Skeletal muscle satellite cell (primary cell): ENCODE results near the gene NLRP5. TPM values are rescaled to one million over a fixed set of nuclear protein-coding genes. Genes with fewer than 3 reads are reported as not detected.
"Not testable (repeated sequence)": the region's sequence is repeated elsewhere in the genome, so short reads cannot be mapped to it uniquely, and the experiment has no call there.

Experiments
- H3K27me3 ChIP-seq: 2 replicates; pipeline ENCODE4 v1.7.0; 2013; ENCODE audit warnings: low read length; ENCODE audit not compliant: control insufficient read depth, insufficient read depth
- H3K36me3 ChIP-seq: 2 replicates; pipeline ENCODE4 v1.7.0; 2013; ENCODE audit warnings: mild to moderate bottlenecking, control low read depth, low read length; ENCODE audit not compliant: insufficient read depth
- H3K4me1 ChIP-seq: 2 replicates; pipeline ENCODE4 v1.7.0; 2013; ENCODE audit warnings: low read length; ENCODE audit not compliant: control insufficient read depth, insufficient read depth
- H3K4me2 ChIP-seq: 2 replicates; pipeline ENCODE4 v1.7.0; 2013; ENCODE audit warnings: mild to moderate bottlenecking, low read length
- H3K4me3 ChIP-seq: 2 replicates; pipeline ENCODE4 v1.7.0; 2013; ENCODE audit warnings: low read length
- H3K9ac ChIP-seq: 2 replicates; pipeline ENCODE4 v1.7.0; 2013; ENCODE audit warnings: mild to moderate bottlenecking, low read depth, low read length, moderate library complexity
- H3K9me3 ChIP-seq: replicated peaks from 2 replicates; pipeline ENCODE4 v1.7.0; 2013; ENCODE audit warnings: mild to moderate bottlenecking, control low read depth, low read length
- total RNA-seq: library from RNA; depleted of rRNA; stranded (reverse); fragments of >200 nt; gene quantifications from 2 replicates; pipeline ENCODE4 v1.2.3, GENCODE V29; 2012; rRNA removed

NLRP5 gene
- not detected in 2 replicates for total RNA-seq

GRCh38 chr19:55986487-55986886 lies at the start of gene NLRP5:
TSS of gene NLRP5 (plus strand) at chr19:55986775.
- peaks cover 2% of the 10 kb centered on the region for H3K9me3 ChIP-seq
- no peak within 1 kb of the TSS for H3K9ac ChIP-seq
- H3K27me3 ChIP-seq = no peaks in the 10 kb centered on the region
- H3K4me2 ChIP-seq = no peak within 1 kb of the TSS
- H3K4me3 ChIP-seq = no peak within 1 kb of the TSS
- no peaks in the 10 kb centered on the region for H3K36me3 ChIP-seq
- H3K4me1 ChIP-seq = no peaks in the 10 kb centered on the region

GRCh38 chr19:55939206-55939605 lies 47.4 kb upstream of the NLRP5 start:
- Histone ChIP-seq H3K36me3 (no peaks in the 10 kb centered on the region), H3K4me1 (no peaks in the 10 kb centered on the region), H3K4me2 (no peak overlapping the region), H3K9ac (no peak overlapping the region), H3K4me3 (no peak overlapping the region), H3K27me3 (no peaks in the 10 kb centered on the region), H3K9me3 (peaks cover 14% of the 10 kb centered on the region)

- Histone ChIP-seq H3K4me3 (no peak overlapping the region), H3K4me1 (no peaks in the 10 kb centered on the region), H3K27me3 (no peaks in the 10 kb centered on the region), H3K4me2 (no peak overlapping the region), H3K9me3 (peaks cover 5% of the 10 kb centered on the region), H3K36me3 (no peaks in the 10 kb centered on the region), H3K9ac (no peak overlapping the region)
These were observed 46.3 kb upstream of the NLRP5 start for GRCh38 chr19:55940306-55940705.

- Histone ChIP-seq H3K27me3 (no peaks in the 10 kb centered on the region), H3K9ac (no peak within 1 kb of the TSS), H3K4me1 (no peaks in the 10 kb centered on the region), H3K36me3 (no peaks in the 10 kb centered on the region), H3K4me2 (no peak within 1 kb of the TSS), H3K9me3 (peaks cover 6% of the 10 kb centered on the region), H3K4me3 (no peak within 1 kb of the TSS)
These were observed 39.0 kb upstream of the NLRP5 start, which contains the start of gene NLRP8 for GRCh38 chr19:55947532-55947931. TSS of gene NLRP8 (plus strand) at chr19:55947832.

GRCh38 chr19:55950566-55950965 lies 36.0 kb upstream of the NLRP5 start:
- not testable (repeated sequence) for H3K9me3 ChIP-seq, H3K36me3 ChIP-seq, H3K9ac ChIP-seq, H3K4me1 ChIP-seq, H3K27me3 ChIP-seq, H3K4me2 ChIP-seq, H3K4me3 ChIP-seq

- Histone ChIP-seq H3K9ac (no peak overlapping the region), H3K4me1 (no peaks in the 10 kb centered on the region), H3K36me3 (no peaks in the 10 kb centered on the region), H3K4me3 (no peak overlapping the region), H3K4me2 (no peak overlapping the region), H3K27me3 (no peaks in the 10 kb centered on the region), H3K9me3 (peaks cover 8% of the 10 kb centered on the region)
These were observed 30.1 kb upstream of the NLRP5 start for GRCh38 chr19:55956431-55956830.

- Histone ChIP-seq H3K4me1 (no peaks in the 10 kb centered on the region), H3K36me3 (no peaks in the 10 kb centered on the region), H3K4me2 (no peak overlapping the region), H3K9ac (no peak overlapping the region), H3K27me3 (no peaks in the 10 kb centered on the region), H3K4me3 (no peak overlapping the region), H3K9me3 (peaks cover 11% of the 10 kb centered on the region)
These were observed 28.2 kb upstream of the NLRP5 start for GRCh38 chr19:55958356-55958755.

- H3K27me3 ChIP-seq = no peaks in the 10 kb centered on the region
- peaks cover 11% of the 10 kb centered on the region for H3K9me3 ChIP-seq
- H3K4me3 ChIP-seq = no peak overlapping the region
- no peaks in the 10 kb centered on the region for H3K4me1 ChIP-seq
- H3K36me3 ChIP-seq = no peaks in the 10 kb centered on the region
- no peak overlapping the region for H3K4me2 ChIP-seq
- no peak overlapping the region for H3K9ac ChIP-seq
These were observed 26.4 kb upstream of the NLRP5 start for GRCh38 chr19:55959996-55960675.

GRCh38 chr19:55962186-55962585 lies 24.4 kb upstream of the NLRP5 start:
- Histone ChIP-seq H3K4me1 (no peaks in the 10 kb centered on the region), H3K9me3 (peaks cover 10% of the 10 kb centered on the region), H3K9ac (no peak overlapping the region), H3K36me3 (no peaks in the 10 kb centered on the region), H3K4me2 (no peak overlapping the region), H3K27me3 (no peaks in the 10 kb centered on the region), H3K4me3 (no peak overlapping the region)

GRCh38 chr19:55973982-55974381 lies 12.6 kb upstream of the NLRP5 start:
- no peak overlapping the region for H3K4me3 ChIP-seq
- no peak overlapping the region for H3K4me2 ChIP-seq
- H3K36me3 ChIP-seq = no peaks in the 10 kb centered on the region
- peaks cover 4% of the 10 kb centered on the region for H3K9me3 ChIP-seq
- no peaks in the 10 kb centered on the region for H3K27me3 ChIP-seq
- no peak overlapping the region for H3K9ac ChIP-seq
- no peaks in the 10 kb centered on the region for H3K4me1 ChIP-seq

GRCh38 chr19:55980415-55980814 lies 6.2 kb upstream of the NLRP5 start:
- H3K9ac ChIP-seq = no peak overlapping the region
- H3K4me2 ChIP-seq = no peak overlapping the region
- no peaks in the 10 kb centered on the region for H3K4me1 ChIP-seq
- no peaks in the 10 kb centered on the region for H3K36me3 ChIP-seq
- no peaks in the 10 kb centered on the region for H3K27me3 ChIP-seq
- peaks cover 7% of the 10 kb centered on the region for H3K9me3 ChIP-seq
- H3K4me3 ChIP-seq = no peak overlapping the region

- no peak overlapping the region for H3K4me3 ChIP-seq
- no peak overlapping the region for H3K9ac ChIP-seq
- H3K4me2 ChIP-seq = no peak overlapping the region
- H3K4me1 ChIP-seq = no peaks in the 10 kb centered on the region
- no peaks in the 10 kb centered on the region for H3K27me3 ChIP-seq
- peaks cover 10% of the 10 kb centered on the region for H3K9me3 ChIP-seq
- H3K36me3 ChIP-seq = no peaks in the 10 kb centered on the region
These were observed 1.3 kb upstream of the NLRP5 start for GRCh38 chr19:55985254-55985653.
